Measurements from ENCODE around the gene TEX11.

DNA sequence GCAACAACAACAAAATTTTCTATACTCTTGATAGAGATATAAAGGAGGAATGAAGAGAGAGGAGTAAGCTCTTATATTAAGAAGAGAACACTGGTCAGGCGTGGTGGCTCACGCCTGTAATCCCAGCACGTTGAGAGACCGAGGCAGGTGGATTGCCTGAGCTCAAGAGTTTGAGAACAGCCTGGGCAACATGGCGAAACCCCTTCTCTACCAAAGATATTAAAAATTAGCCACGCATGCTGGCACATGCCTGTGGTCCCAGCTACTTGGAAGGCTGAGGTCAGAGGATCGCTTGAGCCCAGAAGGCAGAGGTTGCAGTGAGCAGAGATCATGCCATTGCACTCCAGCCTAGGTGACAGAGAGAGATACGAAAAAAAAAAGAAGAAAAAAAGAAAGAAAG is 102.4 kb downstream of the TEX11 start:
- TF ChIP-seq, protein P1, sequence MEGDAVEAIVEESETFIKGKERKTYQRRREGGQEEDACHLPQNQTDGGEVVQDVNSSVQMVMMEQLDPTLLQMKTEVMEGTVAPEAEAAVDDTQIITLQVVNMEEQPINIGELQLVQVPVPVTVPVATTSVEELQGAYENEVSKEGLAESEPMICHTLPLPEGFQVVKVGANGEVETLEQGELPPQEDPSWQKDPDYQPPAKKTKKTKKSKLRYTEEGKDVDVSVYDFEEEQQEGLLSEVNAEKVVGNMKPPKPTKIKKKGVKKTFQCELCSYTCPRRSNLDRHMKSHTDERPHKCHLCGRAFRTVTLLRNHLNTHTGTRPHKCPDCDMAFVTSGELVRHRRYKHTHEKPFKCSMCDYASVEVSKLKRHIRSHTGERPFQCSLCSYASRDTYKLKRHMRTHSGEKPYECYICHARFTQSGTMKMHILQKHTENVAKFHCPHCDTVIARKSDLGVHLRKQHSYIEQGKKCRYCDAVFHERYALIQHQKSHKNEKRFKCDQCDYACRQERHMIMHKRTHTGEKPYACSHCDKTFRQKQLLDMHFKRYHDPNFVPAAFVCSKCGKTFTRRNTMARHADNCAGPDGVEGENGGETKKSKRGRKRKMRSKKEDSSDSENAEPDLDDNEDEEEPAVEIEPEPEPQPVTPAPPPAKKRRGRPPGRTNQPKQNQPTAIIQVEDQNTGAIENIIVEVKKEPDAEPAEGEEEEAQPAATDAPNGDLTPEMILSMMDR (IDR thresholded peaks at IDR 0.05; ENCODE audit: insufficient read depth, low read depth, low read length): no peak
- no peak for TF ChIP-seq EZH2 (IDR thresholded peaks at IDR 0.05; ENCODE audit: insufficient read depth, low read length)

Data from astrocyte (in vitro differentiated cells and primary cell).